Osteoblast (primary cell): ENCODE results near the gene L1CAM. TPM values are rescaled to one million over a fixed set of nuclear protein-coding genes. Genes with fewer than 3 reads are reported as not detected.

ENCODE experiments used
- DNase-seq: peaks from one replicate; pipeline ENCODE4 v3.0.0; 2011; ENCODE audit warnings: low spot score, mixed read lengths; ENCODE audit not compliant: insufficient read length; ENCODE audit errors: missing footprints
- H2AFZ ChIP-seq: 2 replicates; pipeline ENCODE4 v1.6.0; 2011; ENCODE audit warnings: mild to moderate bottlenecking, low read length
- H3K27ac ChIP-seq: 2 replicates; pipeline ENCODE4 v1.5.1; 2011; ENCODE audit warnings: mild to moderate bottlenecking, low read depth, low read length, moderate library complexity
- H3K27me3 ChIP-seq: 2 replicates; pipeline ENCODE4 v1.6.0; 2012; ENCODE audit warnings: mild to moderate bottlenecking, control low read depth, inconsistent platforms, low read length, moderate library complexity; ENCODE audit not compliant: insufficient read depth
- H3K36me3 ChIP-seq: 2 replicates; pipeline ENCODE4 v1.5.1; 2011; ENCODE audit warnings: mild to moderate bottlenecking, low read length, control low read depth, moderate library complexity; ENCODE audit not compliant: insufficient read depth
- H3K4me1 ChIP-seq: 2 replicates; pipeline ENCODE4 v1.5.1; 2011; ENCODE audit warnings: mild to moderate bottlenecking, low read length, control low read depth, moderate library complexity; ENCODE audit not compliant: insufficient read depth
- H3K4me2 ChIP-seq: 2 replicates; pipeline ENCODE4 v1.6.0; 2011; ENCODE audit warnings: mild to moderate bottlenecking, low read length; ENCODE audit not compliant: insufficient read depth
- H3K4me3 ChIP-seq: fragments of 200-600 bp; sonication (generic); 3 replicates; pipeline ENCODE4 v1.5.1; 2012; ENCODE audit warnings: mild to moderate bottlenecking, low read length, inconsistent platforms; ENCODE audit not compliant: insufficient read depth
- H3K79me2 ChIP-seq: 2 replicates; pipeline ENCODE4 v1.6.0; 2012; ENCODE audit warnings: mild to moderate bottlenecking, low read length, control low read depth, inconsistent platforms; ENCODE audit not compliant: insufficient read depth
- H3K9me3 ChIP-seq: 2 replicates; pipeline ENCODE4 v1.5.1; 2011; ENCODE audit warnings: low read depth, low read length, control low read depth
- H4K20me1 ChIP-seq: 2 replicates; pipeline ENCODE4 v1.6.0; 2012; ENCODE audit warnings: mild to moderate bottlenecking, low read length, control low read depth; ENCODE audit not compliant: insufficient read depth
- CTCF ChIP-seq: IDR thresholded peaks from 2 replicates; pipeline ENCODE4 v1.5.1; 2011; ENCODE audit warnings: mild to moderate bottlenecking, low read depth, low read length, moderate library complexity; ENCODE audit errors: extremely low read depth
- total RNA-seq: library from RNA; depleted of rRNA; stranded (reverse); fragments of >200 nt; gene quantifications from 2 replicates; pipeline ENCODE4 v1.2.3, GENCODE V29; 2012

L1CAM gene
- total RNA-seq, 1 donor = under 0.01 TPM

- Histone ChIP-seq H3K36me3 (no peaks in the 10 kb centered on the region), H2AFZ (no peak overlapping the region), H3K27me3 (peaks cover 46% of the 10 kb centered on the region), H3K9me3 (no peaks in the 10 kb centered on the region), H3K4me2 (no peak overlapping the region), H3K79me2 (no peaks in the 10 kb centered on the region), H3K4me3 (no peak overlapping the region), H4K20me1 (no peaks in the 10 kb centered on the region), H3K4me1 (no peaks in the 10 kb centered on the region), H3K27ac (no peak overlapping the region)
- TF ChIP-seq CTCF = no peak
- DNase-seq = no peak
These were observed 37.6 kb downstream of the L1CAM start for GRCh38 chrX:153848325-153848724.

DNA sequence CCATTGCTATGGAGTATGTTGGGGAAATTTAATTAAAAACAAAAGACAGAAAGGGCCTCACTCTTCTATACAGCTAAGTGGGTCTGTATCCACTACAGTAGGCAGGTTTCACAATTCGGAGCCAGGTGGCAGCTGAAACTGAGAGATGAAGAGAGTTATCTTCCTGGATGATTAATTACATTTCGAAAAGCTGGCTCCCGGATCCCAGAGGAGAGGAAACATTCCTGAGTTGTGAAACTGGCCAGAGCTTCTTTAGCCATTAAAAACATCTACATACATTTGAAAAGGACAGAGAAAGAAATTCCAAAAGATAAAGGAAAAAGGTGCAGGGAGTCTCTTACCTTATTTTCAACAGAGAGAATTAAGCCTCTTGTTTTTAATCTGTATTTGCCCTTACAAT lies 40.1 kb downstream of the L1CAM start:
- H3K9me3 ChIP-seq = no peaks in the 10 kb centered on the region
- H3K27me3 ChIP-seq = peaks cover 35% of the 10 kb centered on the region
- no peaks in the 10 kb centered on the region for H3K36me3 ChIP-seq
- no peak overlapping the region for H2AFZ ChIP-seq
- no peaks in the 10 kb centered on the region for H3K4me1 ChIP-seq
- H4K20me1 ChIP-seq = no peaks in the 10 kb centered on the region
- H3K4me2 ChIP-seq = no peak overlapping the region
- H3K4me3 ChIP-seq = no peak overlapping the region
- H3K27ac ChIP-seq = no peak overlapping the region
- TF ChIP-seq CTCF = no peak
- no peaks in the 10 kb centered on the region for H3K79me2 ChIP-seq
- DNase-seq = peak; percentile 9

- no peak overlapping the region for H3K4me3 ChIP-seq
- H3K27me3 ChIP-seq = peaks cover 32% of the 10 kb centered on the region
- H3K4me1 ChIP-seq = no peaks in the 10 kb centered on the region
- TF ChIP-seq CTCF = no peak
- no peaks in the 10 kb centered on the region for H3K36me3 ChIP-seq
- H3K9me3 ChIP-seq = no peaks in the 10 kb centered on the region
- no peak overlapping the region for H2AFZ ChIP-seq
- no peaks in the 10 kb centered on the region for H3K79me2 ChIP-seq
- no peak overlapping the region for H3K27ac ChIP-seq
- no peaks in the 10 kb centered on the region for H4K20me1 ChIP-seq
- DNase-seq = no peak
- H3K4me2 ChIP-seq = no peak overlapping the region
These were observed 40.8 kb downstream of the L1CAM start for GRCh38 chrX:153845195-153845594.

DNA sequence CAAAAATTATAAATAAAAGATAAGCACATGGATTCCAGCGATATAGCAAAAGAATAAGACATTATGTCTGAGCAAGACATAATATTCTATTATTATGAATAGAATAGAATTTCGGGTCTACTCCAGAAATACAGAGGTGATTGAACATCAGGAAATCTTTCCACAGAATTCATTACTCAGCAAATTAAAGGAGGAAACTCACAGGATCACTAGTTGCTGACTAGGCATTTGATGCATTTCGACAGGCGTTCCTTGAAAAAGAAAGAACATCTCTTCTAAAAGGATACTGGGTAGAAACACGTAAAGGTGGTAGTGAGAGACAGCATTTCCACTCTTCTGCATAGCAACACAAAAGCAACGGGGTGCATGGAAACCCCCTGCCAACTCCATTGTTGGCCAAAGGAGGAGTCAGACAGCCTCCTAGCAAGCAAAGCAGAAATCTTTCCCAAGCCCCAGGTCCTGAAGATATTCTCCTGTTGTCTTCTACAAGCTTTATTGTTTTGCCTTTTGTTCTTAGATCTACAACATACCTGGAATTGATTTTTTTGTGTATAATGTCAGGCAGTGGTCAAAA lies 41.4 kb downstream of the L1CAM start:
- Histone ChIP-seq H3K9me3 (no peaks in the 10 kb centered on the region), H3K4me1 (no peaks in the 10 kb centered on the region), H3K27me3 (peaks cover 31% of the 10 kb centered on the region), H3K79me2 (no peaks in the 10 kb centered on the region), H3K4me3 (no peak overlapping the region), H3K27ac (no peak overlapping the region), H4K20me1 (no peaks in the 10 kb centered on the region), H3K4me2 (no peak overlapping the region), H3K36me3 (no peaks in the 10 kb centered on the region), H2AFZ (no peak overlapping the region)
- no peak for DNase-seq
- no peak for TF ChIP-seq CTCF
